ENCODE data around the gene KPNA2. TPM values are rescaled to one million over a fixed set of nuclear protein-coding genes. Genes with fewer than 3 reads are reported as not detected.

Gene KPNA2
- total and polyA plus RNA-seq, 2 of the 13 experiments (the other 11 are each of a cell fraction or from before 2014, with no cell fraction given), result 111 to 305 TPM

DNA sequence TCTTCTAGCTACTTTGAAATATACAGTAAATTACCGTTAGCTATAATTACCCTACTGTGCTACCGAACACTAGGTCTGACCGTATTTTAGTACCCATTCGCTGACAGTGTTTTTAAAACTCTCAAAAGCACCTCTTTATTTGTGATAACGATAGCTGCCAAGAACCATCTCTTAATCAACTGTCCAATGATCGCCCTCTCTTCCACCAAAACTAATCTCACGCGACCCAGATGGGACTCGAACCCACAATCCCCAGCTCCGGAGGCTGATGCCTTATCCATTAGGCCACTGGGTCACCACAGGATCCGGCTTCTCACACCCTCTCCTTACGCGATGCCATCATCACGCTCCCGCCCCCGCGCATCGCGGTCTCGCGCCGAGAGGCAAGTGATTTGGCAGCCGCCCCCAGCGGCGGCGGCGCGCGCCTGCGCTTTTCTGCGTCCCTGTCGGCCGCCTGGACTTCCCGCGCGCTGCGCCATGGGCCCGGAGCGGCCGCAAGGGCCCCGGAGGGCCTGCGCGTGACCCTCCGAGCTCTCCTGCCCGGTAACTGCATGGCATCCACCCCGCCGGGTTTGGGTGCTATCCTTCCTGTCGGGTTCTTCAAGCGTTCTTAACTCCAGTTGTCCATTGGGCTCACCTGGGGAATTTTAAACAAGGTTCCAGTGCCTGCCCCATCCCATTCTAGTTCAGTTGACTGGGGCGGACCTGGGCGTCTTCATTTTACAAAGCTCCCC, 15.7 kb upstream of the KPNA2 start (continued):
- no peak for TF ChIP-seq ZNF646 (CRISPR knock-in tag; IDR thresholded peaks at IDR 0.05)
- peak; percentile 94 for TF ChIP-seq ZNF274 (CRISPR knock-in tag; IDR thresholded peaks at IDR 0.05)
- peak; percentile 66 for TF ChIP-seq RARA (CRISPR knock-in tag; IDR thresholded peaks at IDR 0.05)
- peak; percentile 92; the same call in 1 of the 2 replicates for TF ChIP-seq MIER3 (CRISPR knock-in tag; IDR thresholded peaks at IDR 0.05; ENCODE audit: borderline replicate concordance)
- peak; percentile 99 for TF ChIP-seq ZNF513 (CRISPR knock-in tag; conservative IDR thresholded peaks at IDR 0.05)
- TF ChIP-seq, protein P1, sequence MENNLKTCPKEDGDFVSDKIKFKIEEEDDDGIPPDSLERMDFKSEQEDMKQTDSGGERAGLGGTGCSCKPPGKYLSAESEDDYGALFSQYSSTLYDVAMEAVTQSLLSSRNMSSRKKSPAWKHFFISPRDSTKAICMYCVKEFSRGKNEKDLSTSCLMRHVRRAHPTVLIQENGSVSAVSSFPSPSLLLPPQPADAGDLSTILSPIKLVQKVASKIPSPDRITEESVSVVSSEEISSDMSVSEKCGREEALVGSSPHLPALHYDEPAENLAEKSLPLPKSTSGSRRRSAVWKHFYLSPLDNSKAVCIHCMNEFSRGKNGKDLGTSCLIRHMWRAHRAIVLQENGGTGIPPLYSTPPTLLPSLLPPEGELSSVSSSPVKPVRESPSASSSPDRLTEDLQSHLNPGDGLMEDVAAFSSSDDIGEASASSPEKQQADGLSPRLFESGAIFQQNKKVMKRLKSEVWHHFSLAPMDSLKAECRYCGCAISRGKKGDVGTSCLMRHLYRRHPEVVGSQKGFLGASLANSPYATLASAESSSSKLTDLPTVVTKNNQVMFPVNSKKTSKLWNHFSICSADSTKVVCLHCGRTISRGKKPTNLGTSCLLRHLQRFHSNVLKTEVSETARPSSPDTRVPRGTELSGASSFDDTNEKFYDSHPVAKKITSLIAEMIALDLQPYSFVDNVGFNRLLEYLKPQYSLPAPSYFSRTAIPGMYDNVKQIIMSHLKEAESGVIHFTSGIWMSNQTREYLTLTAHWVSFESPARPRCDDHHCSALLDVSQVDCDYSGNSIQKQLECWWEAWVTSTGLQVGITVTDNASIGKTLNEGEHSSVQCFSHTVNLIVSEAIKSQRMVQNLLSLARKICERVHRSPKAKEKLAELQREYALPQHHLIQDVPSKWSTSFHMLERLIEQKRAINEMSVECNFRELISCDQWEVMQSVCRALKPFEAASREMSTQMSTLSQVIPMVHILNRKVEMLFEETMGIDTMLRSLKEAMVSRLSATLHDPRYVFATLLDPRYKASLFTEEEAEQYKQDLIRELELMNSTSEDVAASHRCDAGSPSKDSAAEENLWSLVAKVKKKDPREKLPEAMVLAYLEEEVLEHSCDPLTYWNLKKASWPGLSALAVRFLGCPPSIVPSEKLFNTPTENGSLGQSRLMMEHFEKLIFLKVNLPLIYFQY (CRISPR knock-in tag; IDR thresholded peaks at IDR 0.05; ENCODE audit: borderline replicate concordance), result peak; percentile 100
- TF ChIP-seq TRIM22 (IDR thresholded peaks at IDR 0.05), result no peak
- TF ChIP-seq ZNF512 (CRISPR knock-in tag; IDR thresholded peaks at IDR 0.05), result no peak
- TF ChIP-seq CBX5 (CRISPR knock-in tag; IDR thresholded peaks at IDR 0.05; ENCODE audit: borderline replicate concordance), result peak; percentile 96
- peak; percentile 96 for TF ChIP-seq ZMYM4 (CRISPR knock-in tag; IDR thresholded peaks at IDR 0.05)
- peak; percentile 96 for TF ChIP-seq ZMAT3 (CRISPR knock-in tag; conservative IDR thresholded peaks at IDR 0.05)
- TF ChIP-seq, protein P2, sequence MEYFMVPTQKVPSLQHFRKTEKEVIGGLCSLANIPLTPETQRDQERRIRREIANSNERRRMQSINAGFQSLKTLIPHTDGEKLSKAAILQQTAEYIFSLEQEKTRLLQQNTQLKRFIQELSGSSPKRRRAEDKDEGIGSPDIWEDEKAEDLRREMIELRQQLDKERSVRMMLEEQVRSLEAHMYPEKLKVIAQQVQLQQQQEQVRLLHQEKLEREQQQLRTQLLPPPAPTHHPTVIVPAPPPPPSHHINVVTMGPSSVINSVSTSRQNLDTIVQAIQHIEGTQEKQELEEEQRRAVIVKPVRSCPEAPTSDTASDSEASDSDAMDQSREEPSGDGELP (IDR thresholded peaks at IDR 0.05; ENCODE audit: borderline replicate concordance, low read depth), result peak; percentile 67; the same call in 1 of the 2 replicates

All from HepG2 (cell line).